ENCODE measurements around the gene SUPT20HL1.
"Not testable (repeated sequence)": the region's sequence is repeated elsewhere in the genome, so short reads cannot be mapped to it uniquely, and the experiment has no call there.

SUPT20HL1 gene

DNA sequence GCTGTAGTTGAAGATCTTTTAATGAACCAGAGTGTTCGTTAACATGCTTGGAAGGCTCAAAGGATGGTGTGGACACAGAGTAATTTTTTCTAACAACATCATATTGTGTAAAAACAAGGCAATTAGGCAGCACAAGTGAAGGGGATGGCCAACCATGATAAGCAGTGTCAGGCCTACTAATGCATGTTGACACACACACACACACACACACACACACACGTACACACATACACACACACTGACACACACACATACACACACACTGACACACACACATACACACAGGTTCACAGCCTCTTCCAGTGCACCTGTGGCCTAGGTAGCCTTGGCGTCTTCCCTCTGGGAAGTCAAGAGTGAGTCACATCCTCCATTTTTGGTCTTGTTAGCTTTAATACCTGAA, at the start of gene SUPT20HL1:
SUPT20HL1 (plus strand) TSS at position 368 of the 400 bp plus-strand sequence. CDS start 2,122 bp downstream, outside the sequence.
- no peak for DNase-seq

- DNase-seq = not testable (repeated sequence)
Observed at GRCh38 chrX:24310916-24311315, 49.5 kb upstream of the SUPT20HL1 start.

DNA sequence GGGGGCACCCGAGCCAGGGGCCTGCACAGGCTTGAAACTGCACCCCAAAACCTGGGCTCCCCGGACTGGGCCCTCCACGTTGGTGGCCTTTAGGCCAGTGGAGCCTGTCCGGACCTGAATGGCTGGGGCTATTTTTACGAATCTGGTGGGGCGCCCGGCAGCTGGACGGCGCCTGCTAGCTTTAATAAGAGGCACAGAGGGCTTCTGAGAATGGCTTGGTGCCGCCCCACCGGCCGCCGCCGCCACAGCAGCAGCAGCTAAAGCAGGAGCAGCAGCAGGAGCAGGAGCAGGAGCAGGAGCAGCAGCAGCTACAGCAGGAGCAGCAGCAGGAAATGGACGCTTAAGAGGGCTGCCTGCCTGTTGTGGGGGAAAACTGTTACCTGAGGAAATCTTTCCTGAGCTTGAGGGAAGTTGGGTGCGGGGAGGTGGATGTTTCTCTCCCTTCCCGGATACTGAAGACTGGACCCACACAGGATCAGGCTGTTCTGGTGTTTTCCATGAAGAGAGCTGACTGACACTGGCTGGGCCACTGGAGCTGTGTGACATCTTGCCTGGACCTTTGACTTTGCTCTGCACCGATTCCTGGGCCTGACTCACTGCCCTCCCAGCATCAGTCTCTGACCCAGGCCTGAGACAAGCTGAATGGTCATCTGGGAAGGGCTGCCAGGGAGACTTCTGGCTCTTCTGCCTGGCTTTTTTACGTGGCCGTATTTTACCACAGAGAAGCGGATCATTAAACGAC, 48.8 kb upstream of the SUPT20HL1 start:
- not testable (repeated sequence) for DNase-seq

DNA sequence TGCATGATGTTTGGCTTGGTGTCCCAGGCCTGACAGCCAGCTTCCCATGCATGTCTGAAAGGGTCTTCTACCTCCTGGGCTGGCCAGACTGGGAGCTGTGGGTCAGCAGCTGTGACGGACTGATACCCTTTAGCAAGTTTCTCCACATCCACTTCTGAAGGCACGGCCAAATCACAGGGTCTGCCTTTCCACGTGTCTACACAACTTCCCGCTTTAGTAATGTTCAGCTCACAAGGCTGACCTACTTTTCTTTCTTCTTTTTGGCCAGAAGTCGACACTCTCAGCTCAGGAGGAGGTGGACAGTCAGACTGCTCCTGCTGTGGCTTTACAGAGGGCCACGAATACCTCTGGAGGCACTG, 48.2 kb upstream of the SUPT20HL1 start:
- not testable (repeated sequence) for DNase-seq

GRCh38 chrX:24314019-24314635, 46.3 kb upstream of the SUPT20HL1 start, which contains the start of gene SUPT20HL2:
Gene SUPT20HL2, minus strand, starts transcription at chrX:24314069. Its CDS starts 754 bp downstream, at chrX:24313315.
- no peak for DNase-seq

GRCh38 chrX:24316111-24316510, 44.3 kb upstream of the SUPT20HL1 start:
- DNase-seq = no peak

GRCh38 chrX:24317567-24317966, 42.9 kb upstream of the SUPT20HL1 start:
- no peak for DNase-seq

GRCh38 chrX:24321741-24322395, 38.6 kb upstream of the SUPT20HL1 start:
- DNase-seq = no peak

- DNase-seq = no peak
Observed at GRCh38 chrX:24325231-24325630, 35.2 kb upstream of the SUPT20HL1 start.

GRCh38 chrX:24332878-24333277, 27.6 kb upstream of the SUPT20HL1 start:
- no peak for DNase-seq

GRCh38 chrX:24333371-24333770, 27.1 kb upstream of the SUPT20HL1 start:
- no peak for DNase-seq

- DNase-seq = no peak
Observed at GRCh38 chrX:24334461-24334860, 26.0 kb upstream of the SUPT20HL1 start.

- DNase-seq = no peak
Observed at GRCh38 chrX:24335871-24336270, 24.6 kb upstream of the SUPT20HL1 start.

- no peak for DNase-seq
Observed at GRCh38 chrX:24339911-24340310, 20.5 kb upstream of the SUPT20HL1 start.

- no peak for DNase-seq
Observed at GRCh38 chrX:24340501-24340900, 19.9 kb upstream of the SUPT20HL1 start.

DNA sequence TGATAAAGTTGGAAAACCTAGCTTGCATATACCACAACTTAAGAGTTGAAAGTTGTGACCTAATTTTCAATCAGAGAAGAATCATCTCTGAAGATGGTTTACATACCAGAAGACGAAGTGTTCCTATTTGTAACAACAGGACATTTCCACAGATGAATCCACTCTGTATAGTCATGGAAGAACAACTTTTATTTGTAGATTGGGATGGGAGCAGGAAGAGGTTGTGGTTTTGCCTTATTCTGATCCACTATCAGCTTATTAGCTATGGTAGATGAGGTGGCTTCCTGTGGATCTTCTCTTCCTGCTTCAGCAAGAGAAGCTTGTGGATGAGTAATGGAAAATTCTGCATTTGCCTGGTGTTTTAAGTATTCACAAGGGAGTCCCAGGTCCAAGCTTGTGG, 18.6 kb upstream of the SUPT20HL1 start:
- no peak for DNase-seq

- DNase-seq = no peak
Observed at GRCh38 chrX:24343719-24344118, 16.7 kb upstream of the SUPT20HL1 start.

DNA sequence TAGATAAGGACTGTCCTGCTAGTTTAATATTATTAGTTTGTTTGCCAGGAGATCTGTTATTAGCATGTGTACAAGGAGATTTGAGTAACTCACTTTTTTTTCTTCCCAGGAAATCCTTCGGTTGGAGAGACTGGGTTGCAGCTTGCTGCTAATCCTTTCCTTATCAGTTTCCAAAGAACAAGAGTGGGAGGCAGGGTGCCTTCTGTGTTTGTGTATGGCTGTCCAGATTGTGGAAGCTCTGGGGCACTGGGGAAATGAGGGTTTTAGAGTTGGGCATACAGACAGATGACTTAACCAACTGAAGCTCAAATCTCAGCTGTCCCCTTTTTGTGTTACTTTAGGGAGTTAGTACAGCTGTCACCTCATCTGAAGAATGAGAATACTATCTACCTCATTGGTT, 12.6 kb upstream of the SUPT20HL1 start:
- DNase-seq = no peak

GRCh38 chrX:24350217-24350616, 10.2 kb upstream of the SUPT20HL1 start:
- DNase-seq = no peak

- no peak for DNase-seq
Observed at GRCh38 chrX:24355095-24355494, 5.3 kb upstream of the SUPT20HL1 start.

GRCh38 chrX:24357106-24357505, 3.3 kb upstream of the SUPT20HL1 start:
- DNase-seq = no peak

- not testable (repeated sequence) for DNase-seq
Observed at GRCh38 chrX:24362089-24362745, 1.8 kb downstream of the SUPT20HL1 start.

- not testable (repeated sequence) for DNase-seq
Observed at GRCh38 chrX:24363432-24364181, 3.2 kb downstream of the SUPT20HL1 start.

Data from NCI-H524 treated with DMSO at 0.1 percent for 48 hours (cell line).